GM21825 (cell line): Measurements from ENCODE around the gene NAT8L.

ENCODE experiments used
- ATAC-seq: cut with Tn5 transposase; IDR thresholded peaks from one replicate; pipeline ENCODE4 v1.9.1; 2021; ENCODE audit warnings: mild to moderate bottlenecking, moderate library complexity; ENCODE audit not compliant: unreplicated experiment

NAT8L gene

DNA sequence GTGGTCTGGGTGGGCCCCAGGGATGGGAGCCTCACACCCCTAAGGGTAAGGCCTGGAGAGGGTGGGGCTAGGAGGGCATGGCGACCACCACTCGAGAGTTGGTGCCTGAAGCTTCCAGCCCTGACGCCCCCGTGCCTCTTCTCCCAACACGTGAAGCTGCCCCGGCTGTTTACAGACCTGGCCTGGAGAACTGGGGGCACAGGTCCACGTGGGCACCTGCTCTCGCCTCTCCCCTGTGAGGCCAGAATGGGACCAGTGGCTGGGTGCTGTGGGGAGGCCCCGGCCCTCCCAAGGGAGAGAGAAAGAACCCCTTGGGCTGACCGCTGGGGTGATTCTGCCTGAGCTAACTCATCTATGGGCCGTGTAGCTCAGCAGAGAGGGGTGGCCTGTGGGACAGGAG lies 15.5 kb downstream of the NAT8L start:
- ATAC-seq = no peak

DNA sequence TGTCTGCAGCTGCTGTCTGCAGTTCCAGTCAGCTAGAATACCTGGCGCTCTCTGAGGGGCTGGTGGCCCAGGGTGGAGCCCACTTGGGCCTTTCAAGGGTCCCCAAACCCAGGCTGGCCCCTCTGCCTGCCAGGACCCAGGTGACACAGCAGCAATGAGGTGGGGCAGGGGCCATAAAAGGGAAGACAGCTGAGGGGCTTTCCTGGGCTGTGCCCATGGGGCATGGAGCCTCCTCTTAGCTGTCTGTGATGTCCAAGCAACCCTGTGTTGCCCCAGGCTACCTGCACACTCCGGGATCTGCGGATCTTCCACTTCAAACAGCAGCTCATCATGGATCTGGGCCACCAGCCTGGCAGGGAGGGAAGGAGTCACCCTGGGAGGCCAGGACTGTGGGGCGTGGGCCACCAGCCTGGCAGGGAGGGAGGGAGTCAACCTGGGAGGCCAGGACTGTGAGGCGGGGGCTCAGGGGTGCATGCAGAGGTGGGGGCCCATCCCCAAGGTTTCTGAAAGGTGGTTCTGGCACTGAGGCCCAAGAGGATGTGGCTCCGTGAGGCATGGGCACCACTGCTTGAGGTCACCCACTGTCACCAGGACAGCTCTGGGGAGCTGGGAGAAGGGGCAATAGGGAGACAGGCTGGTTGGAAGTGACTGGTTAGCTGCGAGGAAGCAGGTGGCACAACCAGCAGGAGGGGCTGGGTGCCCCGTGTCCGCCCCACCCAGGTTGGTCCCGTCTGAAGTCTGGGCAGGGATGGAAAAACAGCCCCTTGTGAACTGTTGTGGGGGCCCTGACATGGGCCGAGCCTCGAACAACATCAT lies 16.3 kb downstream of the NAT8L start:
- ATAC-seq = no peak

DNA sequence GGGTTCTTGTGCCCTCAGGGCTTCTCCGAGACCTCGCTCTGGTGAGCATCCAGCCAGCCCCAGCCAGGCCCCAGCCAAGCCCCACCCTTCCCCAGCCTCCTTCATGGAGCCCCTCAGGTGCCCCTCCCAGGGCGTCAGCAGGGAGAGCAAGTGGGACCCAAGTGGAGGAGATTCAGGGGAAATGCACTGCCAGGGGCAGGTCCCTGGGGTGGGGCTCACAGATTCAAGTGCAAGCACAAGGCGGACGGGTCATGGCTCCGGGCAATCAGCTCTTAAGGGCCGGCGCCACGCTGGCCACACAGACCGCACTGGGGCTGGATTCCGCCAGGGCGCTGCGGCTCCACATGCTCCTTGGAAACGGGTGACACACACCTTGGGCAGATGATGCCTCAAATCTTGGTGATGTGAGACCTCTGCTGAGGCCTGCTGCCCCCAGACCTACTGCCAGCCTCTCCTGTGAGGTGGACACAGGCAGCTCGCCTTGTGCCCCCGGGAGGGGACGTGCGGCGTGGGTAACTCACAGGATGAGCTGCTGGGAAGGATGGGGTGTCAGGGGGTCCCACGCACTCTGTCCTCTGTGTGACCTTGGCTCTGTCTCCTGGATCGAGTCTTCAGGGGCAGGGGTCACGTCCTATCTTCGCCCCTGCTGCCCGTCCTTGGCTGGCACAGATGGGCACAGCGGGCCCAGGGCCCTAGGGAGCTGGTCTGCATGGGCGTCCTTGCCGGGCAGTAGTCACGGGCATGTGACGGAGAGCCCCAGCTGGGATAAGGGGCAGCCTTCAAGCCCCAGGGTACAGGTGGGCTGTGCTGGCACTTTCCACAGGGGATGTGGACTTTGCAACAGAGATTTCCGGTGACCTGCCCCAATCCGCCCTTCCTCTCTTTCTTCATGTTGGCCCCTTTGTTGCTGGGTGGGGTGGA lies 17.1 kb downstream of the NAT8L start:
- no peak for ATAC-seq

- no peak for ATAC-seq
These were observed 17.9 kb downstream of the NAT8L start for GRCh38 chr4:2076908-2077536.

GRCh38 chr4:2077537-2078460 lies 18.7 kb downstream of the NAT8L start:
- no peak for ATAC-seq

GRCh38 chr4:2078584-2078983 lies 19.5 kb downstream of the NAT8L start:
- no peak for ATAC-seq

GRCh38 chr4:2079006-2079405 lies 19.9 kb downstream of the NAT8L start:
- no peak for ATAC-seq

DNA sequence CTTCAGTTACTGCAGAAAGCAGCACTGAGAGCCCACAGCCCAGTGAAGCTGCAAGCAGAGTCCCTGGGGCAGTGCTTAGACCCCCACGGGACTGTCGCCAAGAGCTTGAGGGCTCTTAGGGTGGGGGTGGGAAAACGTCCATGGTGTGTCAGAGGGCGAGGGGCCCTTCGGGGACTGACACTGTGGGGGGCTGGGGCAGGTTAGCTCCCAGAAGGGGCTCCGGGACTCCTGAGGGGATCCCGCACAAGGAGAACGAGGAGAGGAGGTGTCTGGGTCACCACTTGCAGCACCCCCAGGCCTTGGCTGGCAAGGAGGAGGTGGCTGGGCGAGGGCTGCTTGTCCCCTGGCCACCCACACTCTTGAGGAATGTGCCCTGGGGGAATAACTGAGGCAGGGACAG lies 20.8 kb downstream of the NAT8L start:
- no peak for ATAC-seq

- no peak for ATAC-seq
These were observed 21.5 kb downstream of the NAT8L start for GRCh38 chr4:2080429-2081300.

- ATAC-seq = no peak
These were observed 22.4 kb downstream of the NAT8L start for GRCh38 chr4:2081540-2081939.

DNA sequence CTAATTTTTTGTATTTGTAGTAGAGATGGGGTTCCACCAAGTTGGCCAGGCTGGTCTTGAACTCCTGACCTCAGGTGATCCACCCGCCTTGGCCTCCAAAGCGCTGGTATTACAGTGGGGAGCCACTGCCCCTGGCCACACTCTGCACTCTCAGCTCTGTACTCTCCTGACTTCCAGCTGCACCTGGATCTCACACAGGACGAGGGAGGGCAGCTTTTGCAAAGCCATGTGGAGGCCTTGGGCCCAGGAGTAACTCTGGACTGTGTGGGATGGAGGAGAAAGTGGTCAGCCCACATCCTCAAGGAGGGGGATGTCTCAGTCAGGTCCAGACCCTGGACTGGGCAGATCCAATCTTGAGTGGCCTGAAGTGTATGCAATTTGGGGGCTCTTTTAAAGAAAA lies 23.0 kb downstream of the NAT8L start:
- no peak for ATAC-seq

DNA sequence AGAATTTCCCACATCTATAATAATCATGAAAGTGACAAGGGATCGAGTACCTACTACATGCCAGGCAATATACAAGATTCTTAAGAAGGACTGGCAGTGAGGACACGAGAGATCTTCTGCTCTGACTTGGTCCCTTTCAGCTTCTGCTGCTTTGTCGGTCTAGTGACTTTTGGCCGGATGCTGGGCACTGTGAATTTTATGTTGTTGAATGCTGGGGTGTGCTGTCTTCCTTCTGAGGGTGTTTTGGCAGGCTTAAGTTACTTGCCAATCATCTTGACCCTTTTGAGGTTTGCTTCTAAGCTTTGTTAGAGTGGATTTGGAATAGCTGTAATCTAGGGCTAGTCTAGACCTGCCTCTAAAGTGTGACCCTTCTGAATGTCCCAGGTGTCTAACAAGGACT lies 23.5 kb downstream of the NAT8L start:
- ATAC-seq = no peak

DNA sequence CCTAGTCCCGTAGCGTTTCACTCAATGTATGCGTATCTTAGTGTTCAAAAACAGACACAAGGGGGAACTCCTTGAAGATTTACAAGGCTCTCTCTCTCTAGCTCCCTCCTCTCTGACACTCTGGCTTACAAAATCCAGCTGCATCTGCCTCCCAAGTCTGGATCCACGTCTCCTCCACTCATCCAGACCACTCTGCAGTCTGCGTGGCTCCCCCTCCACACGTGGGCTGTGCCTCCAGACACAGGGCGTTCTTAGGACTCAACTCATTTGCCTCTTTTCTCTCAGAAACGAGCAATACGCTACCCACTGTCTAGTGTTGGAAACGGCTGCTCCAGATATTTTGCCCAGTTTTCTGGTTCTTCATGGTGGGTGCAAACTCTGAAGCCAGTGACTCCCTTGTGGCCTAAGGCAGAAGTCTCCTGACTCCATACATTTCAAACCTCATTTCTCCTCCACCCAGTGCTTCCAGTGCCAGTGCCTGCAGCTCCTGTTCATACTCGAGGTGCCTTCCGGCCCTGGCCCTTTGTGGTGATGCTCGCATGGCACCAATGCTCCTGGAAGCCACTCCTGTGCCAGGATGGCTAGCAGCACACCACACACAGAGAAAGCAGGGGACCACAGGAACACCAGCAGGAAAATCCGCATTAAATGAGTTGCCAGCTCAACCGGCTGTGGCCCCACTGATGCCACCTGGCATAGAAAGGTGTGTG lies 24.1 kb downstream of the NAT8L start:
- ATAC-seq = no peak

GRCh38 chr4:2083826-2084160 lies 24.7 kb downstream of the NAT8L start:
- no peak for ATAC-seq

- no peak for ATAC-seq
These were observed 25.2 kb downstream of the NAT8L start for GRCh38 chr4:2084316-2084715.

- no peak for ATAC-seq
These were observed 26.4 kb downstream of the NAT8L start for GRCh38 chr4:2085496-2085901.

GRCh38 chr4:2087170-2087569 lies 28.0 kb downstream of the NAT8L start:
- ATAC-seq = no peak

- no peak for ATAC-seq
These were observed 30.1 kb downstream of the NAT8L start for GRCh38 chr4:2089222-2089621.

DNA sequence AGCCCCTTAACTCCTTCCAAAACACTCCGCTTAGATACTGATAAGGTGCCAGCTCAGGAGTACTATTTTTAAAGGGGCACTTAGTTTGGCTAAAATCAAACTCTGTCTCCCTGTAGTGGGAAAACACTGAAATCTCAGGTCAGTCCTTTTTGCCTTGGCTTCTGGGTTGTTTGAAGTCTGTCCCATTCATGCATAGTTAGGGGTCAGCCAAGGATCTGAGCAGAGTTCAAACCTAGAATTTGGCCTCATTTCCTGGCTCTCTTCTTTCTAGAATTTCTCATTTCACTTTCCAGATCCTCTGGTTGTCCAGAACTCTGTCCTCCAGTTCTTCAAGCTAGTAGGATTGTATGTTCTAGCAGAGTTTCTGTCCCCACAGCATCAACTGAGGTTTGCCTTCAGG lies 31.5 kb downstream of the NAT8L start:
- ATAC-seq = no peak
